Lung (tissue), 12 donors: Measurements from ENCODE around the gene CNTN1. TPM values are rescaled to one million over a fixed set of nuclear protein-coding genes. Genes with fewer than 3 reads are reported as not detected.

Experiments used
- ATAC-seq: fragments of 200-7000 bp; cut with Tn5 transposase; one replicate; pipeline ENCODE4 v1.9.1; 2020; ENCODE audit warnings: moderate number of reproducible peaks; ENCODE audit not compliant: insufficient read depth, low FRiP score
- DNase-seq, 3 donors: peaks; one replicate each; pipeline ENCODE4 v3.0.0-alpha.2; 2013 to 2017
- H3K27ac ChIP-seq, 2 donors: one replicate each; pipeline ENCODE4 v1.5.1; 2013; ENCODE audit warnings: mild to moderate bottlenecking in 2 of 2, moderate library complexity in 2 of 2, control low read depth in 1 of 2, inconsistent platforms in 1 of 2, low read depth in 1 of 2, low read length in 1 of 2
- H3K27me3 ChIP-seq, 3 donors: one replicate each; pipeline ENCODE4 v1.5.1; 2013; ENCODE audit warnings: low read length in 2 of 3; ENCODE audit not compliant: control insufficient read depth in 3 of 3, insufficient read depth in 3 of 3
- H3K36me3 ChIP-seq, 4 donors: one replicate each; pipeline ENCODE4 v1.5.1; 2013; ENCODE audit warnings: low read length in 4 of 4, mild to moderate bottlenecking in 1 of 4, moderate library complexity in 1 of 4; ENCODE audit not compliant: control insufficient read depth in 4 of 4, insufficient read depth in 4 of 4
- H3K4me1 ChIP-seq, 5 donors: one replicate each; pipeline ENCODE4 v1.5.1; 2013; ENCODE audit warnings: low read length in 5 of 5, mild to moderate bottlenecking in 2 of 5, moderate library complexity in 1 of 5; ENCODE audit not compliant: control insufficient read depth in 5 of 5, insufficient read depth in 5 of 5
- H3K4me3 ChIP-seq: one replicate; pipeline ENCODE4 v1.5.1; 2013; ENCODE audit warnings: mild to moderate bottlenecking, control low read depth, moderate library complexity
- H3K9ac ChIP-seq, 2 donors: one replicate each; pipeline ENCODE4 v1.5.1; 2013; ENCODE audit warnings: low read length in 2 of 2, control low read depth in 1 of 2; ENCODE audit not compliant: insufficient read depth in 1 of 2
- H3K9me3 ChIP-seq, 4 donors: one replicate each; pipeline ENCODE4 v1.5.1; 2013; ENCODE audit warnings: low read length in 3 of 4, mild to moderate bottlenecking in 1 of 4, moderate library complexity in 1 of 4; ENCODE audit not compliant: control insufficient read depth in 4 of 4, insufficient read depth in 3 of 4
- CTCF ChIP-seq: IDR thresholded peaks from 2 replicates; pipeline ENCODE4 v1.5.1; 2012; ENCODE audit warnings: mild to moderate bottlenecking; ENCODE audit errors: control extremely low read depth, extremely low read depth
- WGBS, 2 donors: extraction: QIAGEN DNeasy Blood & Tissue Kit; methylation state at CpG; one replicate each; pipeline ENCODE4 v1.1.7; 2013; 5-methylcytosine and 5-hydroxymethylcytosine counted together
- polyA plus RNA-seq, 2 donors: library from polyadenylated mRNA; stranded (reverse); fragments of 200-250 nt; gene quantifications; one replicate each; pipeline ENCODE4 v1.2.1, GENCODE V29; 2013
- total RNA-seq, 2 donors: library from RNA; depleted of rRNA in 1 of 2; stranded (reverse); fragments of >200 nt in 1 of 2; gene quantifications; one replicate each; pipeline ENCODE4 v1.2.1, GENCODE V29; 2014 to 2021
- donor health status: control.
- donor health status: control.
- donor health status: Bipolar disorder and iron deficiency.
- donor health status: healthy.
- donor health status: DM: yes; HTN: yes; CAD: no.

CNTN1 gene
- total and polyA plus RNA-seq, 4 donors: 0.10 to 47.6 (median 1.1) TPM

DNA sequence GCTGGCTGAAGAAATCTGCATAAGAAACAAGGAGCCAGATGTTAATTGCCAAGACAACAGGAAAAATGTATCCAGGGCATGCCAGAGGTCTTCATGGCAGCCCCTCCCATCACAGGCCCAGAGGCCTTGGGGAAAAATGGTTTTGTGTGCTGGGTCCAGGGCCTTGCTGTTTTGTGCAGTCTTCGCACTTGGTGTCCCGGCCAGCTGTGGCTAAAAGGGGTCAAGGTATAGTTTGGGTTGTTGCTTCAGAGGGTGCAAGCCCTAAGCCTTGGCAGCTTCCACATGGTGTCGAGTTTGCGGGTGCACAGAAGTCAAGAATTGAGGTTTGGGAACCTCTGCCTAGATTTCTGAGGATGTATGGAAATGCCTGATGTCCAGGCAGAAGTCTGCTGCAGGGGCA, 29.9 kb upstream of the CNTN1 start:
- TF ChIP-seq CTCF: no peak

DNA sequence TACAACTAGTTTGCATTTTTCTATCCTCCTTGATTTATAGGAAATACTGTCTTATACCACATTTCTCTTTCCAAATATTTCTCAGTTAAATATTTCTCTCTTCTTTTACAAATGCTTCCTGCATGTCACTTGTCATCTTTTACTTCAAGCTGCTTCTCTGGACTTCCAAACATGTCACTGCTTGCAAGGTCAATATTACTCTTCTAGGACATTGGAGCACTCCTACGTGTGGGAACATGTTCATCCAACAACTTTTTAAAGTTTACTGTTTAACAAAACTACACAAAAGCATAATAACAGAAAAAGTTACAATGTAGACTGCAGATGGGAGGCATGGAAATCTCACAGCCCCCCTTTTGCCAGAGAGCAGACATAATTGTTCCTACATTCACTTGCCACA, 28.5 kb upstream of the CNTN1 start:
- WGBS, 2 donors: 56 to 63% methylated on average over 1 of the region's 1 CpG
- Histone ChIP-seq H3K4me3 (no peak overlapping the region), H3K27ac (no peak overlapping the region), H3K36me3 (no peaks in the 10 kb centered on the region), H3K9ac (no peak overlapping the region), H3K27me3 (no peaks in the 10 kb centered on the region), H3K9me3 (peaks cover 0 to 5% (median 0%) of the 10 kb centered on the region in 4 donors), H3K4me1 (peaks cover 0 to 13% (median 0%) of the 10 kb centered on the region in 5 donors)
- ATAC-seq: no peak
- DNase-seq: no peak
- TF ChIP-seq CTCF: no peak

More for the DNA sequence above, 29.9 kb upstream of the CNTN1 start:
- 92 to 93% methylated on average over 4 of the region's 4 CpGs for WGBS, 2 donors
- DNase-seq (no peak), ATAC-seq (no peak)
- Histone ChIP-seq H3K9ac (no peak overlapping the region), H3K36me3 (no peaks in the 10 kb centered on the region), H3K9me3 (peaks cover 0 to 5% (median 0%) of the 10 kb centered on the region in 4 donors), H3K4me3 (no peak overlapping the region), H3K27ac (no peak overlapping the region), H3K27me3 (no peaks in the 10 kb centered on the region), H3K4me1 (no peaks in the 10 kb centered on the region)

GRCh38 chr12:40668099-40668529, 24.1 kb upstream of the CNTN1 start:
- no peak overlapping the region for H3K4me3 ChIP-seq
- H3K27ac ChIP-seq: no peak overlapping the region
- peaks cover 0 to 29% (median 3%) of the 10 kb centered on the region in 5 donors for H3K4me1 ChIP-seq
- no peaks in the 10 kb centered on the region for H3K9me3 ChIP-seq
- 43 to 63% methylated on average over 1 of the region's 1 CpG for WGBS, 2 donors
- no peaks in the 10 kb centered on the region for H3K36me3 ChIP-seq
- no peak overlapping the region for H3K9ac ChIP-seq
- DNase-seq: peak; percentile 34 to 90 (median 84)
- no peak for TF ChIP-seq CTCF
- no peak for ATAC-seq
- no peaks in the 10 kb centered on the region for H3K27me3 ChIP-seq

DNA sequence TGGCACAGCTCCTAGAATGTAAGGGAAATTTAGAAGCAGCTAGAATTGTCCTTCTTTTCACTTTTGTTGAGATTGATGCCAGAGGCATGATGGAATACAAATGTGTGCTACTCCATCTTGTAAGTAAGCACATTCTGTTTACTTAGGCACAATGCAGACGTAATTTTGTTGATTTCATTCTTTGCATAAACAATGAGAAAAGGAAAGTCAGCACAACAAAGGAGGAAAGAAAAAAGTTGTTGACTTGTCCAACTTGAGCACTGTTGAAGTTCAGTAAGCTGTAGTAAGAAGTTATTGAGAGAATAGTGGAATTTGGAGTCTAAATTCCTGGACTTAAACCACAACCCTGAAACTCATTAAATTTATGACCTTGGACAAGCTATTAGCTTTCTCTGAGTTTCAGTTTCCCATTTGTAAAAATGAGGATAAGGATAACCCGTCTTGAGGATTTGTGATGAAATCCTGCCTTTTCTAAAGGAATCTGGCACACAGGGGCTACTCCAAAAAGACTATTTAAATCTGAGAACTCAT, 19.4 kb upstream of the CNTN1 start:
- TF ChIP-seq CTCF: no peak
- H3K4me3 ChIP-seq: no peak overlapping the region
- H3K36me3 ChIP-seq: no peaks in the 10 kb centered on the region
- no peak for ATAC-seq
- DNase-seq: peak in 2 of 3 donors; percentile 75 to 77
- 29 to 40% methylated on average over 2 of the region's 2 CpGs for WGBS, 2 donors
- H3K9me3 ChIP-seq: no peaks in the 10 kb centered on the region
- H3K27ac ChIP-seq: no peak overlapping the region
- H3K9ac ChIP-seq: no peak overlapping the region
- H3K4me1 ChIP-seq: peaks cover 0 to 29% (median 3%) of the 10 kb centered on the region in 5 donors
- H3K27me3 ChIP-seq: no peaks in the 10 kb centered on the region
